BJ (cell line): ENCODE results near the gene OR1G1. TPM values are rescaled to one million over a fixed set of nuclear protein-coding genes. Genes with fewer than 3 reads are reported as not detected.
"Not testable (repeated sequence)": the region's sequence is repeated elsewhere in the genome, so short reads cannot be mapped to it uniquely, and the experiment has no call there.

Experiments
- CTCF ChIA-PET: fragments of 350-600 bp; formaldehyde crosslinking; extraction: SDS; loops from one replicate; lab custom pipeline; 2021; ENCODE audit warnings: antibody characterized with exemption, inconsistent platforms; lab: Yijun Ruan, JAX
- POLR2A ChIA-PET: fragments of 300-600 bp; sonication (Branson Sonifier 250); formaldehyde crosslinking; extraction: SDS; loops from one replicate; lab custom pipeline; 2021; ENCODE audit warnings: antibody characterized with exemption; lab: Charles Lee
- DNase-seq: peaks from one replicate; pipeline ENCODE4 v3.0.0-alpha.2; 2011; ENCODE audit warnings: low read depth
- H3K27me3 ChIP-seq: 2 replicates; pipeline ENCODE4 v1.6.0; 2011; ENCODE audit warnings: low read length; ENCODE audit not compliant: control insufficient read depth, insufficient read depth
- H3K36me3 ChIP-seq: 2 replicates; pipeline ENCODE4 v1.5.1; 2011; ENCODE audit warnings: low read length; ENCODE audit not compliant: control insufficient read depth, insufficient read depth
- H3K4me3 ChIP-seq: 2 replicates; pipeline ENCODE4 v1.5.1; 2011; ENCODE audit warnings: low read depth, mild to moderate bottlenecking, control low read depth, low read length
- CTCF ChIP-seq: IDR thresholded peaks from 2 replicates; pipeline ENCODE4 v1.5.1; 2011; ENCODE audit warnings: low read depth, mild to moderate bottlenecking, control low read depth, inconsistent platforms, low read length, moderate library complexity; ENCODE audit not compliant: insufficient read depth
- polyA minus RNA-seq: library from RNA; depleted of rRNA, polyadenylated mRNA; stranded (reverse); fragments of >200 nt; gene quantifications from 2 replicates; pipeline ENCODE4 v1.2.3, GENCODE V29; 2011; rRNA and poly(A)+ RNA removed
- polyA plus RNA-seq: library from polyadenylated mRNA; depleted of rRNA; stranded (reverse); fragments of >200 nt; gene quantifications from 2 replicates; pipeline ENCODE4 v1.2.3, GENCODE V29; 2011; rRNA removed

OR1G1 gene
- polyA plus RNA-seq, result not detected in 2 replicates
- polyA minus RNA-seq, result not detected in 2 replicates

GRCh38 chr17:3127451-3127850 is at the start of gene OR1G1:
Gene OR1G1, minus strand, starts transcription at chr17:3127551. Its CDS starts 0 bp downstream, at chr17:3127551.
- Histone ChIP-seq H3K4me3 (no peak within 1 kb of the TSS), H3K36me3 (no peaks in the 10 kb centered on the region), H3K27me3 (no peaks in the 10 kb centered on the region)
- CTCF ChIA-PET, result no interaction called here
- TF ChIP-seq CTCF, result no peak
- POLR2A ChIA-PET, result no interaction called here
- no peak for DNase-seq

GRCh38 chr17:3167574-3167973 is 40.2 kb upstream of the OR1G1 start:
- no peak for TF ChIP-seq CTCF
- ChIA-PET POLR2A (no interaction called here), CTCF (interaction anchor here (1.0 kb wide), 1 partner anchor 9 kb away, joined by 3 read pairs; no protein-coding TSS in a partner anchor)

GRCh38 chr17:3157218-3157617 is 29.9 kb upstream of the OR1G1 start:
- POLR2A ChIA-PET, result no interaction called here
- Histone ChIP-seq H3K27me3 (no peaks in the 10 kb centered on the region), H3K4me3 (no peak overlapping the region), H3K36me3 (no peaks in the 10 kb centered on the region)
- DNase-seq, result no peak
- CTCF ChIA-PET, result no interaction called here
- TF ChIP-seq CTCF, result no peak

More at GRCh38 chr17:3167574-3167973, 40.2 kb upstream of the OR1G1 start:
- no peaks in the 10 kb centered on the region for H3K36me3 ChIP-seq
- DNase-seq, result no peak
- no peaks in the 10 kb centered on the region for H3K27me3 ChIP-seq
- no peak overlapping the region for H3K4me3 ChIP-seq

- DNase-seq, CTCF ChIA-PET, H3K36me3 ChIP-seq, H3K27me3 ChIP-seq, H3K4me3 ChIP-seq, POLR2A ChIA-PET: not testable (repeated sequence)
Observed at GRCh38 chr17:3137494-3137893, 10.1 kb upstream of the OR1G1 start.

GRCh38 chr17:3104322-3104721 is 23.0 kb downstream of the OR1G1 start, which contains the start of gene OR1D2:
Gene OR1D2, minus strand, starts transcription at chr17:3104422. Its CDS starts 11,426 bp downstream, at chr17:3092996.
- POLR2A ChIA-PET, result no interaction called here
- DNase-seq, result no peak
- no peak for TF ChIP-seq CTCF
- CTCF ChIA-PET, result no interaction called here
- no peaks in the 10 kb centered on the region for H3K27me3 ChIP-seq
- H3K4me3 ChIP-seq, result no peak within 1 kb of the TSS
- no peaks in the 10 kb centered on the region for H3K36me3 ChIP-seq

Other genes with a start within 250 kb of the OR1G1 start
- gene OR1D5, start 63.9 kb downstream of the OR1G1 start, polyA plus RNA-seq, result not detected in 2 replicates
- gene OR1D2, start 23.1 kb downstream of the OR1G1 start, polyA plus RNA-seq, result not detected in 2 replicates
- not detected in 2 replicates for gene OR1A2, start 70.0 kb upstream of the OR1G1 start, polyA plus RNA-seq
- gene OR1A1, start 80.1 kb upstream of the OR1G1 start, polyA plus RNA-seq, result not detected in 2 replicates
- gene OR3A1, start 170.8 kb upstream of the OR1G1 start, polyA plus RNA-seq, result not detected in 2 replicates